PC-3 (cell line): ENCODE results near the gene CCBE1. TPM values are rescaled to one million over a fixed set of nuclear protein-coding genes. Genes with fewer than 3 reads are reported as not detected.

ENCODE experiments used
- ATAC-seq: fragments of 200-7000 bp; cut with Tn5 transposase; 2 replicates; pipeline ENCODE4 v1.9.1; 2020; ENCODE audit warnings: mild to moderate bottlenecking, moderate library complexity
- BruUV-seq: library from RNA; stranded (reverse); fragments of 400-500 nt; replicated peaks from 2 replicates; lab custom pipeline; 2021; lab: Mats Ljungman, UMichigan
- CTCF ChIA-PET: fragments of 300-600 bp; sonication (Branson Sonifier 250); formaldehyde crosslinking; loops from one replicate; lab custom pipeline; 2022; ENCODE audit warnings: antibody characterized with exemption; lab: Charles Lee
- POLR2A ChIA-PET: fragments of 300-600 bp; sonication (Branson Sonifier 250); formaldehyde crosslinking; loops from one replicate; lab custom pipeline; 2022; ENCODE audit warnings: antibody characterized with exemption; ENCODE audit not compliant: unreplicated experiment; lab: Charles Lee
- DNase-seq: peaks from one replicate; pipeline ENCODE4 v3.0.0-alpha.2; 2015
- H2AFZ ChIP-seq: fragments of 300-600 bp; sonication (generic); 2 replicates; pipeline ENCODE4 v1.6.0; 2016; ENCODE audit warnings: antibody characterized with exemption, low read length
- H3F3A ChIP-seq: fragments of 300-600 bp; sonication (generic); one replicate; pipeline ENCODE4 v1.6.0; 2017; ENCODE audit warnings: antibody characterized with exemption, low read length, control low read depth, mild to moderate bottlenecking; ENCODE audit not compliant: unreplicated experiment
- H3K27ac ChIP-seq: fragments of 300-600 bp; sonication (generic); 2 replicates; pipeline ENCODE4 v1.5.1; 2016; ENCODE audit warnings: mild to moderate bottlenecking, low read length
- H3K27me3 ChIP-seq: fragments of 300-600 bp; sonication (generic); 2 replicates; pipeline ENCODE4 v1.6.1; 2016; ENCODE audit warnings: low read length, mixed read lengths
- H3K36me3 ChIP-seq: fragments of 300-600 bp; sonication (generic); 2 replicates; pipeline ENCODE4 v1.6.1; 2016; ENCODE audit warnings: low read depth, mixed run types, low read length, mixed read lengths
- H3K4me1 ChIP-seq: fragments of 300-600 bp; sonication (generic); 2 replicates; pipeline ENCODE4 v1.5.1; 2016; ENCODE audit warnings: low read length; ENCODE audit not compliant: insufficient read depth
- H3K4me2 ChIP-seq: fragments of 300-600 bp; sonication (generic); 2 replicates; pipeline ENCODE4 v1.6.0; 2016; ENCODE audit warnings: low read length
- H3K4me3 ChIP-seq: fragments of 300-600 bp; sonication (generic); 2 replicates; pipeline ENCODE4 v1.5.1; 2016; ENCODE audit warnings: mild to moderate bottlenecking, low read length, mixed read lengths
- H3K79me2 ChIP-seq: fragments of 300-600 bp; sonication (generic); 2 replicates; pipeline ENCODE4 v1.6.1; 2017; ENCODE audit warnings: low read length, mixed read lengths
- H3K9ac ChIP-seq: fragments of 300-600 bp; sonication (generic); 2 replicates; pipeline ENCODE4 v1.6.0; 2016; ENCODE audit warnings: mild to moderate bottlenecking, low read length
- H3K9me2 ChIP-seq: fragments of 300-600 bp; sonication (generic); replicated peaks from 2 replicates; pipeline ENCODE4 v1.6.1; 2016; ENCODE audit warnings: mixed run types, low read length, mixed read lengths
- H3K9me3 ChIP-seq: fragments of 300-600 bp; sonication (generic); 2 replicates; pipeline ENCODE4 v1.6.1; 2016; ENCODE audit warnings: low read length, mixed read lengths
- H4K20me1 ChIP-seq: fragments of 300-600 bp; sonication (generic); 2 replicates; pipeline ENCODE4 v1.6.1; 2016; ENCODE audit warnings: low read length, mixed read lengths
- CTCF ChIP-seq: fragments of 300-600 bp; sonication (generic); conservative IDR thresholded peaks from 2 replicates; pipeline ENCODE4 v1.5.1; 2017; ENCODE audit warnings: antibody characterized with exemption, low read depth, mild to moderate bottlenecking, low read length
- EZH2 ChIP-seq: fragments of 300-600 bp; sonication (generic); IDR thresholded peaks from one replicate; pipeline ENCODE4 v1.6.1; 2017; ENCODE audit warnings: antibody characterized with exemption, mild to moderate bottlenecking, low read length; ENCODE audit not compliant: unreplicated experiment
- EZH2phosphoT487 ChIP-seq: fragments of 300-600 bp; sonication (generic); IDR thresholded peaks from 2 replicates; pipeline ENCODE4 v1.6.1; 2018; ENCODE audit warnings: mild to moderate bottlenecking, antibody characterized with exemption, low read length, borderline replicate concordance
- intact Hi-C: fragments of 100-400 bp; cut with micrococcal nuclease; formaldehyde crosslinking; loops from 2 replicates; pipeline ENCODE4 v1.9.0; 2023
- total RNA-seq: library from RNA; depleted of rRNA; stranded (reverse); fragments of >200 nt; gene quantifications from 2 replicates; pipeline ENCODE4 v1.2.3, GENCODE V29; 2014

Gene CCBE1
- total RNA-seq, 1 experiment from 2014 or later, result 13.9 TPM

- H3K9me3 ChIP-seq, result no peaks in the 10 kb centered on the region; the same call in 1 of the 2 replicates
- ChIA-PET POLR2A (no interaction called here), CTCF (no interaction called here)
- DNase-seq, result no peak
- H3K4me1 ChIP-seq, result peaks cover 38% of the 10 kb centered on the region
- peaks cover 5% of the 10 kb centered on the region; the same call in 1 of the 2 replicates for H3K36me3 ChIP-seq
- intact Hi-C loops, result no loop called here
- H3K9ac ChIP-seq, result peak overlapping the region; percentile 8; the same call in 1 of the 2 replicates
- peak overlapping the region; percentile 28; the same call in 1 of the 2 replicates for H3K4me2 ChIP-seq
- TF ChIP-seq CTCF (no peak), EZH2phosphoT487 (no peak), EZH2 (no peak)
- BruUV-seq, result no TSS peak
- peak overlapping the region; percentile 86 for H3K27ac ChIP-seq
- H4K20me1 ChIP-seq, result no peaks in the 10 kb centered on the region
- H2AFZ ChIP-seq, result no peak overlapping the region
- peaks cover 4% of the 10 kb centered on the region for H3F3A ChIP-seq
- H3K4me3 ChIP-seq, result no peak overlapping the region
- H3K9me2 ChIP-seq, result no peaks in the 10 kb centered on the region
- no peaks in the 10 kb centered on the region for H3K79me2 ChIP-seq
- H3K27me3 ChIP-seq, result no peaks in the 10 kb centered on the region
- ATAC-seq, result no peak
These were observed 46.3 kb upstream of the CCBE1 start for GRCh38 chr18:59743566-59743965.

- H3K79me2 ChIP-seq, result no peaks in the 10 kb centered on the region
- DNase-seq (peak; percentile 24), ATAC-seq (no peak)
- H3K36me3 ChIP-seq, result peaks cover 5% of the 10 kb centered on the region; the same call in 1 of the 2 replicates
- BruUV-seq, result no TSS peak
- TF ChIP-seq EZH2phosphoT487, result no peak
- TF ChIP-seq EZH2, result no peak
- no peak for TF ChIP-seq CTCF
- peaks cover 4% of the 10 kb centered on the region for H3F3A ChIP-seq
- ChIA-PET CTCF (no interaction called here), POLR2A (no interaction called here)
- no peaks in the 10 kb centered on the region for H4K20me1 ChIP-seq
- no peaks in the 10 kb centered on the region for H3K9me2 ChIP-seq
- no peaks in the 10 kb centered on the region for H3K27me3 ChIP-seq
- no peak overlapping the region for H3K4me3 ChIP-seq
- no peak overlapping the region for H3K9ac ChIP-seq
- H2AFZ ChIP-seq, result no peak overlapping the region
- intact Hi-C loops, result no loop called here
- H3K27ac ChIP-seq, result no peak overlapping the region
- no peak overlapping the region for H3K4me2 ChIP-seq
- H3K9me3 ChIP-seq, result no peaks in the 10 kb centered on the region; the same call in 1 of the 2 replicates
- H3K4me1 ChIP-seq, result peaks cover 30% of the 10 kb centered on the region
These were observed 45.3 kb upstream of the CCBE1 start for GRCh38 chr18:59742325-59743111.

- H2AFZ ChIP-seq, result no peak overlapping the region
- no TSS peak for BruUV-seq
- H3K9me2 ChIP-seq, result no peaks in the 10 kb centered on the region
- POLR2A ChIA-PET, result no interaction called here
- no peaks in the 10 kb centered on the region for H3K27me3 ChIP-seq
- no peaks in the 10 kb centered on the region for H3K36me3 ChIP-seq
- H3K4me3 ChIP-seq, result no peak overlapping the region
- CTCF ChIA-PET, result no interaction called here
- no peaks in the 10 kb centered on the region for H4K20me1 ChIP-seq
- H3K79me2 ChIP-seq, result no peaks in the 10 kb centered on the region
- no peak overlapping the region for H3K9ac ChIP-seq
- ATAC-seq (no peak), DNase-seq (no peak)
- H3K4me1 ChIP-seq, result peaks cover 25% of the 10 kb centered on the region
- no peaks in the 10 kb centered on the region for H3K9me3 ChIP-seq
- intact Hi-C loops, result no loop called here
- H3F3A ChIP-seq, result peaks cover 4% of the 10 kb centered on the region
- TF ChIP-seq EZH2, result no peak
- TF ChIP-seq CTCF, result no peak
- TF ChIP-seq EZH2phosphoT487, result no peak
- H3K27ac ChIP-seq, result no peak overlapping the region
- H3K4me2 ChIP-seq, result no peak overlapping the region
These were observed 42.9 kb upstream of the CCBE1 start for GRCh38 chr18:59740141-59740540.
